Measurements from ENCODE around the gene RHCG.

The RHCG gene

GRCh38 chr15:89443581-89443980, 52.8 kb downstream of the RHCG start:
- no peak for DNase-seq

DNA sequence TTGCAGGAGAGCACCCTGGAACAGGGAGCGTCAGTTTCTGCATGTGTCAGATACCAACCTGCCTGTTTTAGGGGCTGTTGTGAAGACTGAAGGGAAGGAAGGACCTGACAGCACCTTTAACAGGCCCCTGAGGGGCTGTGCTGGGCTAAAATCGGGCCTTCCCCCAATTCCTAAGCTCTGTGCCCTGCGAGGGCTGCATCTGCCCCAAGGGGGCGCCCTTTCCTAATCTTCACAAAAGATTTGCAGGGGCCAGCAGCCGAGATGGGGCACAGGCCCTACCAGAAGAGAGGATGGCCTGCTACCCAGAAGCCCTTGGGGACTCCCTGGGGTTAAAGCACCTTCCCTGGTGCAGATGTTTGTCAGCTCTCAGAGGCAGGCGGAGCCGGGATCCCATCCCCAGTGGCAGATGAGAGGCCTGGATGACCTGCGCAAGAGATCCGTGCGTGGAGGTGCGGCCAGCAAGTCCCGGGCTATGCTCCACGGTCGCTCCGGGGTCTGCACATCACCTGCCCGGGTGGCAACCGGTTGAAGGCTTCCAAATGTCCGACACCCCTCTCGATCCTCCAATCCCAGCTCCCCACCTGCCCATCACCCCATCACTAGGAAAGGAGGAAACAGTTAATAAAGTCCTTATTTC, 53.6 kb downstream of the RHCG start:
- no peak for DNase-seq

DNA sequence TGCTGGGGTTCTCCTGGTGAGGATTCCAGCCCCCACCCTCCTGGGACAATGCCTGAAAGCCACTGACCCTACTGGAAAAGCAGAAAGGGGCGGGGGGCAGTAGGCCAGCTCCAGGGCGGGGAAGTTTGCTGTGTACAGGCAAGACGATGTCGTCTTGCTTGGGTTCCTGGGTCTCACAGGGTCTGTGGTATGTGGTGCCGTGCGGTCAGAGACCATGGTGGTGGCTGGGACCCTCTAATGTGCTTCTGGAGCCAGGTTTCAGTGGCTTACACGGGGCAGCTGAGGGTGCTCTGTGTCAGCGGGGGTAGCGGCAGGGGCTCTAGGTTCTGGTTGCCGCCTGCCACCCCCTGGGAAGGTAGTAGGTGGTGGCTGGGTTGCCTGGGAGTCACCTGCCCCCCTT, 54.2 kb downstream of the RHCG start:
- DNase-seq = no peak

GRCh38 chr15:89441295-89441812, 55.0 kb downstream of the RHCG start:
- no peak for DNase-seq

DNA sequence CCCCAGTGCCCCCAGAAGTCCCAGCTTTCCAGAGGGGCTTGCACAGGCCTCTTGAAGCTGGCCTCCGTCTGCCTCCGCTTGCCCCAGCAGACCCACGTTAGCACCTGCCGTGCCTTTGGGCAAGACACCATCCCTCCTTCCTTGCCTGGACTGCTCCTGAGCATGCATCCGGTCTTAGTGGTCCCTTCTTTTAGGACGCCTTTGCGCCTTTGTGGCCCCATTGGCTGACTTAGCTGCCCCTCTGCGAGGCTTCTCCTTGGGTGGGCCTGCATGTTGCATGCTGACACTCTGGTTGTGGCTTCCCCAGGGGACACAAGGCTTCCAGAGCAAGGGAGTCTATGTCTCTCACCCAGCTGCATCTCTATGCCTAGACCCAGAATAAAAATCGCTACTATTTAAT, 56.6 kb downstream of the RHCG start:
- no peak for DNase-seq

DNA sequence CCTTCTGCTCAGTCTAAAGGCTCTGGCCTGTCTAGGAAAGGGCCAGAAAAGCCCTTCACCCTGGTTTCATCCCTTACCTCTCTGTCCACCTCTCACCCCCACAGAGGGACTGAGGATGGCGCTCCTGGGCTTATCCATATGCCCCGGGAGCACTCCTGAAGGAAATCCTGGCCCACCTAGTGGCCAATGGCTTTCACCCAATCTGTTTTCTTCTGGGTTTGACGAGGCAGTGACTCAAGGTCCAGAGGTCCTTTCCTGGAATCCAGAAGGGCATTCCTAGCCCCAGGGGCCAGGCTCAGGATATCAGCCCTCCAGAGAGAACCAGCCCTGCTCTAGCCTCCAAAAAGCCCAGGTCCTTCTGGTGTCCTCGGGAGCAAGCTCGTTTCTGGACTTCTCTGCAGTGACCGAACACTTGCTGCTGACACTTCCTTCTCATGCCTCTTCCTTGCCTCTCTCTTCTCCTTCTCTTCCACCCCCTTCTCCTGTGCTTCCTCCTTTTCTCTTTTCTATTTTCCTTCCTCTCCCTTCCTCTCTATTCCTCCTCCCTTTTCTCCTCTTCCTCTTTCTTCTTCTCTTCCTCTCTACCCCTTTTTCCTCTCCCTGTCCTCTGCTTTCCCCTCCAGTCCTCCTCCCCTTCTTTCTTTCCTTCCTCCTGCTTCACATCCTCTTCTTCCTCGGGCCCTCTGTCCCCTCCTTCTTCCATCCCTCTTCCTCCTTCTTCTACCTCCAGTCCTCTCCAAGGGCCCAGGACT, 59.6 kb downstream of the RHCG start:
- no peak for DNase-seq

- no peak for DNase-seq
Measured at GRCh38 chr15:89435362-89435761, 61.0 kb downstream of the RHCG start.

DNA sequence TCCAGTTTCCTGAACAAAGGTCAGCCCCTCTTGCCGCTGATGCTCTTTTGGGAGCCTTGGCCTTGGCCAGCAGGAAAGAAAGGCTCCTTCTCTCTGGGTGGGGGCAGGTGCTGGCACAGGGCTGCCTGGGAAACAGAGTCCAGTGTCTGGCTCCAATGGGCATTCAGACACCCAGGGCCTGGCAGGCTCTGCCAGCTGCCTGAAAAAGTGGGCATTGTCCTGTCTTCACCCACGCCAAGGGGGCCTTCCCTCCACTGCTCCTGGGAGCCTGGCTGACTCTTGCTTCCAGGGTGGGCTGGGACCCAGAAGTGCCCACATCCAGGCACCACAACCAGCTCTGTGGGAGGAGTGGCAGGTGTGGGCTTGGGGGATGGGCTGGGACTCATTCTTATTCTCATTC, 62.7 kb downstream of the RHCG start:
- DNase-seq = no peak

GRCh38 chr15:89430530-89431341, 65.6 kb downstream of the RHCG start:
- peak; percentile 71 for DNase-seq

- DNase-seq = no peak
Measured at GRCh38 chr15:89429986-89430385, 66.4 kb downstream of the RHCG start.

- no peak for DNase-seq
Measured at GRCh38 chr15:89429023-89429422, 67.4 kb downstream of the RHCG start.

- no peak for DNase-seq
Measured at GRCh38 chr15:89428246-89428645, 68.1 kb downstream of the RHCG start.

DNA sequence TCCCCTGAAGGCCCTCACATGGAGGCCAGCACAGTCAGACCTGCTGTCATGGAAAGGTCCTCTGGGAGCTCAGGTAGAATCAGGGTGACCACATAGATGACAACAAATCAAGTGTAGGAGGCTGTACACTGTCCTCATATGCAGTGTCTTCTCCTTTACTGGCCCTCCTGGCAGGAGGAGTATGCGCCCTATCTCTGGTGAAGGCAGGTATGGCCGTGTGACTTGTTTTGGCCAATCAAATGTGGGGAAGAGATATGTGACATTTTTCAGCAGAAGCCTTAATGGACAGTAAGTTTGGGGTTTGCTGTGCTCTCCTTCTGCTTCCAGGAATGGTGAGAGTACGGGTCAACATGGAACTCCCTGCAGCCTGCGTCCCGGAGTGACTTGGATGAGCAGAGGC, 69.9 kb downstream of the RHCG start:
- DNase-seq = no peak

DNA sequence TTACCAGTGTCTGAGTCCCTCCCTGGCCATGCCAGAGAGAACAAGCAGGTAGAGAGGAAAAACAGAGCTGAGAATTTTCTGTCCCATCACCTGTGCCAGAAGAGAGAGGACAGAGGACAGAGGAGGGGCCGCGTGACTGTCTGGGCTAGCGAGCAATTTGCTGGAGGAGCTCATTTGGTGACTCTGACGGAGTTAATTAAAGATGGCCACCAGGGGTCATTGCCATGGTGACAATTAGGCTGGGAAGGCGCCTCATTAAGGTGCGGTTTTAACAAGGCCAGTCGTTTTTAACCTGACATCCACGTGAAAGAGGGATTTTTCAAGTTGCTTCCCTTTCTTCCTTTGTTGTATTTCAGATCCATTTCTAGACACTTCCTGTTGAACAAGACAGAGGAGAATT, 72.4 kb downstream of the RHCG start:
- DNase-seq = no peak
